GM23338 (cell line): ENCODE measurements around the gene TPCN2. TPM values are rescaled to one million over a fixed set of nuclear protein-coding genes. Genes with fewer than 3 reads are reported as not detected.

Experiments used
- ATAC-seq: fragments of 200-7000 bp; cut with Tn5 transposase; 3 replicates; pipeline ENCODE4 v1.9.1; 2020
- DNase-seq: peaks from one replicate; pipeline ENCODE4 v3.0.0-alpha.2; 2015; ENCODE audit warnings: low spot score
- H2AFZ ChIP-seq: fragments of 200-600 bp; sonication (generic); 2 replicates; pipeline ENCODE4 v1.8.0; 2016; ENCODE audit warnings: antibody characterized with exemption, mild to moderate bottlenecking, moderate library complexity
- H3F3A ChIP-seq: fragments of 200-600 bp; sonication (generic); replicated peaks from 2 replicates; pipeline ENCODE4 v1.8.0; 2017; ENCODE audit warnings: antibody characterized with exemption, mixed run types, low read depth
- H3K27ac ChIP-seq: fragments of 200-600 bp; sonication (generic); 2 replicates; pipeline ENCODE4 v1.6.1; 2016; ENCODE audit warnings: low read depth
- H3K27me3 ChIP-seq: fragments of 200-600 bp; sonication (generic); 2 replicates; pipeline ENCODE4 v1.8.0; 2016; ENCODE audit warnings: mild to moderate bottlenecking, mixed run types, moderate library complexity; ENCODE audit not compliant: insufficient read depth
- H3K36me3 ChIP-seq: fragments of 200-600 bp; sonication (generic); 2 replicates; pipeline ENCODE4 v1.8.0; 2016; ENCODE audit warnings: mild to moderate bottlenecking; ENCODE audit not compliant: insufficient read depth
- H3K4me1 ChIP-seq: fragments of 200-600 bp; sonication (generic); 2 replicates; pipeline ENCODE4 v1.8.0; 2016; ENCODE audit warnings: mild to moderate bottlenecking, moderate library complexity; ENCODE audit not compliant: insufficient read depth
- H3K4me2 ChIP-seq: fragments of 200-600 bp; sonication (generic); 2 replicates; pipeline ENCODE4 v1.7.1; 2017; ENCODE audit warnings: mixed run types
- H3K4me3 ChIP-seq: fragments of 200-600 bp; sonication (generic); 2 replicates; pipeline ENCODE4 v1.6.1; 2016; ENCODE audit warnings: mixed run types
- H3K79me2 ChIP-seq: fragments of 200-600 bp; sonication (generic); replicated peaks from 2 replicates; pipeline ENCODE4 v1.8.0; 2017; ENCODE audit warnings: mild to moderate bottlenecking; ENCODE audit not compliant: insufficient read depth
- H3K9me2 ChIP-seq: fragments of 200-600 bp; sonication (generic); 2 replicates; pipeline ENCODE4 v1.8.0; 2017; ENCODE audit not compliant: insufficient read depth
- H4K20me1 ChIP-seq: fragments of 200-600 bp; sonication (generic); replicated peaks from 2 replicates; pipeline ENCODE4 v1.8.0; 2017; ENCODE audit warnings: mild to moderate bottlenecking; ENCODE audit not compliant: insufficient read depth
- H3K27ac Mint-ChIP-seq: 2 replicates; pipeline ENCODE4 v1.8.0; 2020; ENCODE audit warnings: inconsistent platforms, mild to moderate bottlenecking, moderate library complexity, mixed read lengths
- H3K27me3 Mint-ChIP-seq: 3 replicates; pipeline ENCODE4 v1.8.0; 2022; ENCODE audit warnings: low read depth, mild to moderate bottlenecking, moderate library complexity, mixed read lengths, inconsistent platforms; ENCODE audit not compliant: insufficient read depth, poor library complexity
- H3K36me3 Mint-ChIP-seq: 3 replicates; pipeline ENCODE4 v1.8.0; 2021; ENCODE audit warnings: low read depth, mild to moderate bottlenecking, inconsistent platforms, moderate library complexity, mixed read lengths
- H3K4me1 Mint-ChIP-seq: 3 replicates; pipeline ENCODE4 v1.8.0; 2020; ENCODE audit warnings: mild to moderate bottlenecking, inconsistent platforms, mixed read lengths
- H3K4me3 Mint-ChIP-seq: 3 replicates; pipeline ENCODE4 v1.8.0; 2021; ENCODE audit warnings: moderate library complexity, mild to moderate bottlenecking, inconsistent platforms, mixed read lengths
- H3K9me3 Mint-ChIP-seq: 3 replicates; pipeline ENCODE4 v1.8.0; 2020; ENCODE audit warnings: moderate library complexity, mild to moderate bottlenecking, inconsistent platforms, mixed read lengths
- CREB1 ChIP-seq: fragments of 250-450 bp; sonication (Bioruptor Pico); IDR thresholded peaks from 2 replicates; pipeline ENCODE4 v1.5.0; 2020; ENCODE audit warnings: low read depth, mild to moderate bottlenecking, moderate library complexity
- EZH2phosphoT487 ChIP-seq: fragments of 200-600 bp; sonication (generic); IDR thresholded peaks from one replicate; pipeline ENCODE4 v1.8.1; 2018; ENCODE audit warnings: antibody characterized with exemption; ENCODE audit not compliant: unreplicated experiment
- POLR2AphosphoS5 ChIP-seq: IDR thresholded peaks from 2 replicates; pipeline ENCODE4 v1.6.1; 2016; ENCODE audit warnings: antibody characterized with exemption, low read depth
- STAT1 ChIP-seq: IDR thresholded peaks from one replicate; pipeline ENCODE4 v1.6.1; 2016; ENCODE audit warnings: antibody characterized with exemption; ENCODE audit not compliant: unreplicated experiment
- ZNF114 ChIP-seq: fragments of 250-450 bp; sonication (Bioruptor Pico); IDR thresholded peaks from 2 replicates; pipeline ENCODE4 v1.5.0; 2020; ENCODE audit warnings: mild to moderate bottlenecking, moderate library complexity
- polyA plus RNA-seq: library from polyadenylated mRNA; unstranded; fragments of >200 nt; fragmentation: Nextera tagmentation; extraction: Ambion mirVana; gene quantifications from 2 replicates; pipeline ENCODE4 v1.2.1, GENCODE V29; 2016
- total RNA-seq: library from RNA; depleted of rRNA; stranded (reverse); fragments of >200 nt; shearing (Covaris generic); gene quantifications from 2 replicates; pipeline ENCODE4 v1.2.3, GENCODE V29; 2014
- TF ChIP-seq, protein P1 (sequence below): fragments of 250-450 bp; sonication (Bioruptor Pico); IDR thresholded peaks from 2 replicates; pipeline ENCODE4 v1.5.0; 2020; ENCODE audit warnings: mild to moderate bottlenecking, moderate library complexity
- TF ChIP-seq, protein P2 (sequence below): IDR thresholded peaks from one replicate; pipeline ENCODE4 v1.6.1; 2018; ENCODE audit warnings: antibody characterized with exemption; ENCODE audit not compliant: unreplicated experiment

TPCN2 gene
- total and polyA plus RNA-seq, 2 experiments from 2014 or later: 5.8 to 14.7 TPM

DNA sequence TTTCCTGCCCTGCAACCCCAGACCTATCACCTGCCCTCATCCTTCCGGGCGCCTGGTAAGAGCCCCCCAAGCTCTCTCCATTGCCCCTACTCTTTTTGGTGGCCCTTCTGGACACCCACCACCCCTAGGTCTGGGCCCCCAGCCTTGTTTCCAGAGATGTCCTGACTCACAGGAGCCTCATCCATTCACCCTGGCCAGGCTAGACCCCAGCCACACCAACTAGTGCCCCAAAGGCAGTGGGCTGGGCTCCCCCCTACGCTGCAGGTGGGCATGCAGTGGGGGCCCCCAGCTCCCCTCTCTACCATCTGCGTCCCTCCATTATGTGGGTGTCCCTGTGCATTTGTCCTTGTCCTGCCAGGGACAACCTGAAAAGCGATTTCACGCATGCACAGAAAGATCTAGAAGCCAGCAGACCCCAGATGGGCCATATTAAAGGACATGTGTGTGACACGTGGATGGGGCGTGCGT, 37.1 kb upstream of the TPCN2 start:
- peaks cover 32% of the 10 kb centered on the region for H3K4me1 Mint-ChIP-seq
- H4K20me1 ChIP-seq: no peaks in the 10 kb centered on the region
- H3F3A ChIP-seq: no peaks in the 10 kb centered on the region
- peaks cover 37% of the 10 kb centered on the region for H3K4me1 ChIP-seq
- H3K27me3 Mint-ChIP-seq: peaks cover 29% of the 10 kb centered on the region
- no peak for DNase-seq
- peaks cover under 1% of the 10 kb centered on the region; the same call in 1 of the 3 replicates for H3K9me3 Mint-ChIP-seq
- H3K9me2 ChIP-seq: no peaks in the 10 kb centered on the region
- H3K4me3 Mint-ChIP-seq: peak overlapping the region; percentile 73
- H3K4me2 ChIP-seq: peak overlapping the region; percentile 89; the same call in 1 of the 2 replicates
- TF ChIP-seq CREB1 (CRISPR knock-in tag) (no peak), STAT1 (no peak), EZH2phosphoT487 (no peak), ZNF114 (CRISPR knock-in tag) (no peak), POLR2AphosphoS5 (no peak)
- TF ChIP-seq, protein P1, sequence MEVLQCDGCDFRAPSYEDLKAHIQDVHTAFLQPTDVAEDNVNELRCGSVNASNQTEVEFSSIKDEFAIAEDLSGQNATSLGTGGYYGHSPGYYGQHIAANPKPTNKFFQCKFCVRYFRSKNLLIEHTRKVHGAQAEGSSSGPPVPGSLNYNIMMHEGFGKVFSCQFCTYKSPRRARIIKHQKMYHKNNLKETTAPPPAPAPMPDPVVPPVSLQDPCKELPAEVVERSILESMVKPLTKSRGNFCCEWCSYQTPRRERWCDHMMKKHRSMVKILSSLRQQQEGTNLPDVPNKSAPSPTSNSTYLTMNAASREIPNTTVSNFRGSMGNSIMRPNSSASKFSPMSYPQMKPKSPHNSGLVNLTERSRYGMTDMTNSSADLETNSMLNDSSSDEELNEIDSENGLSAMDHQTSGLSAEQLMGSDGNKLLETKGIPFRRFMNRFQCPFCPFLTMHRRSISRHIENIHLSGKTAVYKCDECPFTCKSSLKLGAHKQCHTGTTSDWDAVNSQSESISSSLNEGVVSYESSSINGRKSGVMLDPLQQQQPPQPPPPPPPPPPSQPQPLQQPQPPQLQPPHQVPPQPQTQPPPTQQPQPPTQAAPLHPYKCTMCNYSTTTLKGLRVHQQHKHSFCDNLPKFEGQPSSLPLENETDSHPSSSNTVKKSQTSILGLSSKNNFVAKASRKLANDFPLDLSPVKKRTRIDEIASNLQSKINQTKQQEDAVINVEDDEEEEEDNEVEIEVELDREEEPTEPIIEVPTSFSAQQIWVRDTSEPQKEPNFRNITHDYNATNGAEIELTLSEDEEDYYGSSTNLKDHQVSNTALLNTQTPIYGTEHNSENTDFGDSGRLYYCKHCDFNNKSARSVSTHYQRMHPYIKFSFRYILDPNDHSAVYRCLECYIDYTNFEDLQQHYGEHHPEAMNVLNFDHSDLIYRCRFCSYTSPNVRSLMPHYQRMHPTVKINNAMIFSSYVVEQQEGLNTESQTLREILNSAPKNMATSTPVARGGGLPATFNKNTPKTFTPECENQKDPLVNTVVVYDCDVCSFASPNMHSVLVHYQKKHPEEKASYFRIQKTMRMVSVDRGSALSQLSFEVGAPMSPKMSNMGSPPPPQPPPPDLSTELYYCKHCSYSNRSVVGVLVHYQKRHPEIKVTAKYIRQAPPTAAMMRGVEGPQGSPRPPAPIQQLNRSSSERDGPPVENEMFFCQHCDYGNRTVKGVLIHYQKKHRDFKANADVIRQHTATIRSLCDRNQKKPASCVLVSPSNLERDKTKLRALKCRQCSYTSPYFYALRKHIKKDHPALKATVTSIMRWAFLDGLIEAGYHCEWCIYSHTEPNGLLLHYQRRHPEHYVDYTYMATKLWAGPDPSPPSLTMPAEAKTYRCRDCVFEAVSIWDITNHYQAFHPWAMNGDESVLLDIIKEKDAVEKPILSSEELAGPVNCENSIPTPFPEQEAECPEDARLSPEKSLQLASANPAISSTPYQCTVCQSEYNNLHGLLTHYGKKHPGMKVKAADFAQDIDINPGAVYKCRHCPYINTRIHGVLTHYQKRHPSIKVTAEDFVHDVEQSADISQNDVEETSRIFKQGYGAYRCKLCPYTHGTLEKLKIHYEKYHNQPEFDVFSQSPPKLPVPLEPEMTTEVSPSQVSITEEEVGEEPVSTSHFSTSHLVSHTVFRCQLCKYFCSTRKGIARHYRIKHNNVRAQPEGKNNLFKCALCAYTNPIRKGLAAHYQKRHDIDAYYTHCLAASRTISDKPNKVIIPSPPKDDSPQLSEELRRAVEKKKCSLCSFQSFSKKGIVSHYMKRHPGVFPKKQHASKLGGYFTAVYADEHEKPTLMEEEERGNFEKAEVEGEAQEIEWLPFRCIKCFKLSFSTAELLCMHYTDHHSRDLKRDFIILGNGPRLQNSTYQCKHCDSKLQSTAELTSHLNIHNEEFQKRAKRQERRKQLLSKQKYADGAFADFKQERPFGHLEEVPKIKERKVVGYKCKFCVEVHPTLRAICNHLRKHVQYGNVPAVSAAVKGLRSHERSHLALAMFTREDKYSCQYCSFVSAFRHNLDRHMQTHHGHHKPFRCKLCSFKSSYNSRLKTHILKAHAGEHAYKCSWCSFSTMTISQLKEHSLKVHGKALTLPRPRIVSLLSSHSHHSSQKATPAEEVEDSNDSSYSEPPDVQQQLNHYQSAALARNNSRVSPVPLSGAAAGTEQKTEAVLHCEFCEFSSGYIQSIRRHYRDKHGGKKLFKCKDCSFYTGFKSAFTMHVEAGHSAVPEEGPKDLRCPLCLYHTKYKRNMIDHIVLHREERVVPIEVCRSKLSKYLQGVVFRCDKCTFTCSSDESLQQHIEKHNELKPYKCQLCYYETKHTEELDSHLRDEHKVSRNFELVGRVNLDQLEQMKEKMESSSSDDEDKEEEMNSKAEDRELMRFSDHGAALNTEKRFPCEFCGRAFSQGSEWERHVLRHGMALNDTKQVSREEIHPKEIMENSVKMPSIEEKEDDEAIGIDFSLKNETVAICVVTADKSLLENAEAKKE (CRISPR knock-in tag): no peak
- TF ChIP-seq, protein P2, sequence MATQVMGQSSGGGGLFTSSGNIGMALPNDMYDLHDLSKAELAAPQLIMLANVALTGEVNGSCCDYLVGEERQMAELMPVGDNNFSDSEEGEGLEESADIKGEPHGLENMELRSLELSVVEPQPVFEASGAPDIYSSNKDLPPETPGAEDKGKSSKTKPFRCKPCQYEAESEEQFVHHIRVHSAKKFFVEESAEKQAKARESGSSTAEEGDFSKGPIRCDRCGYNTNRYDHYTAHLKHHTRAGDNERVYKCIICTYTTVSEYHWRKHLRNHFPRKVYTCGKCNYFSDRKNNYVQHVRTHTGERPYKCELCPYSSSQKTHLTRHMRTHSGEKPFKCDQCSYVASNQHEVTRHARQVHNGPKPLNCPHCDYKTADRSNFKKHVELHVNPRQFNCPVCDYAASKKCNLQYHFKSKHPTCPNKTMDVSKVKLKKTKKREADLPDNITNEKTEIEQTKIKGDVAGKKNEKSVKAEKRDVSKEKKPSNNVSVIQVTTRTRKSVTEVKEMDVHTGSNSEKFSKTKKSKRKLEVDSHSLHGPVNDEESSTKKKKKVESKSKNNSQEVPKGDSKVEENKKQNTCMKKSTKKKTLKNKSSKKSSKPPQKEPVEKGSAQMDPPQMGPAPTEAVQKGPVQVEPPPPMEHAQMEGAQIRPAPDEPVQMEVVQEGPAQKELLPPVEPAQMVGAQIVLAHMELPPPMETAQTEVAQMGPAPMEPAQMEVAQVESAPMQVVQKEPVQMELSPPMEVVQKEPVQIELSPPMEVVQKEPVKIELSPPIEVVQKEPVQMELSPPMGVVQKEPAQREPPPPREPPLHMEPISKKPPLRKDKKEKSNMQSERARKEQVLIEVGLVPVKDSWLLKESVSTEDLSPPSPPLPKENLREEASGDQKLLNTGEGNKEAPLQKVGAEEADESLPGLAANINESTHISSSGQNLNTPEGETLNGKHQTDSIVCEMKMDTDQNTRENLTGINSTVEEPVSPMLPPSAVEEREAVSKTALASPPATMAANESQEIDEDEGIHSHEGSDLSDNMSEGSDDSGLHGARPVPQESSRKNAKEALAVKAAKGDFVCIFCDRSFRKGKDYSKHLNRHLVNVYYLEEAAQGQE: no peak
- no peak overlapping the region for H3K27ac ChIP-seq
- H3K79me2 ChIP-seq: no peaks in the 10 kb centered on the region
- no peak overlapping the region for H3K27ac Mint-ChIP-seq
- no peak for ATAC-seq
- H3K4me3 ChIP-seq: peak overlapping the region; percentile 43
- H3K36me3 Mint-ChIP-seq: no peaks in the 10 kb centered on the region; the same call in 2 of the 3 replicates
- peak overlapping the region; percentile 59; the same call in 1 of the 2 replicates for H2AFZ ChIP-seq
- no peaks in the 10 kb centered on the region; the same call in 1 of the 2 replicates for H3K27me3 ChIP-seq
- no peaks in the 10 kb centered on the region for H3K36me3 ChIP-seq
